GM21526 (cell line): ENCODE results near the gene ACP7.
"Not testable (repeated sequence)": the region's sequence is repeated elsewhere in the genome, so short reads cannot be mapped to it uniquely, and the experiment has no call there.

ENCODE experiments used
- ATAC-seq: cut with Tn5 transposase; IDR thresholded peaks from one replicate; pipeline ENCODE4 v1.9.1; 2021; ENCODE audit warnings: moderate library complexity; ENCODE audit not compliant: unreplicated experiment, low FRiP score

ACP7 gene

DNA sequence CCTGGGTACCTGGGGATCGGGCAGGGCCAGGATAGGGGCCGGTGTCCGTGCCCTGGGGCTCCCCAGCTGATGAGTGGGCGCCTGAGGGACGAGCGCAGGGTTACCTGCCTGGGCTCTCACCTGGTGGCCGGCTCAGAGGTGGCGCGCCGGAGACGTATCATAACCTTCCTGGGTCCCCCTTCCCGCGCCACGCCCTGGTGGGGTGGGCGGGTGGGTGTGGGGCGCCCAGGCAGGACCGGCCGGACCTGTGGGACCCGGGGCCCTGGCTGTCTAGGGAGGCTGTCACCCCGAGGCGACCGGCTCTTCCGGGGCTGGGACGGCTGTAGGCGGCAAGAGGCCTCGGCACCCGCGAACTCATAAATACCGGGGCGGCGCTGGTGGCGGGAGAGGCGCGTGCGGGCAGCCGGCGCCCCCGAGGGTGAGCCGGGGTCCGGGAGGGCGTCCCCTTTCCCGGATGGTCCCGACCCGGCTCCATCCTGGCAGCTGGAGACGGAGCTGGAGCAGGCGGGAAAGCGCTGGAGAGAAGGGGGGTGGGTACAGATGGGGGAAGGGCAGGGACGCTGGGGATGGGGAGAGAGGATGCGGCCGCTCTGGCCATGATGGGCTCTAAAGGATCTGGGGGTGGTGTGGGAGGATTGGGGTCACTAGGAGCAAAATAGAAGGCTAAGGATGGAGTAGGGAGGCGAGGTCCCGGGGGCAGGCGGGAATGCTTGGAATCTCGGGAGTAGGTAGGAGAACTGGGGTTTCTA is at the start of gene ACP7:
Gene ACP7, plus strand, starts transcription at position 386 of the 749 bp plus-strand sequence. CDS start 902 bp downstream, outside the sequence.
- no peak for ATAC-seq

- ATAC-seq, result no peak
Measured at GRCh38 chr19:39036581-39036980, 47.6 kb upstream of the ACP7 start.

GRCh38 chr19:39037194-39037593 is 47.0 kb upstream of the ACP7 start:
- no peak for ATAC-seq

GRCh38 chr19:39038098-39038497 is 46.1 kb upstream of the ACP7 start:
- ATAC-seq, result no peak

GRCh38 chr19:39045506-39045905 is 38.7 kb upstream of the ACP7 start:
- ATAC-seq, result no peak

DNA sequence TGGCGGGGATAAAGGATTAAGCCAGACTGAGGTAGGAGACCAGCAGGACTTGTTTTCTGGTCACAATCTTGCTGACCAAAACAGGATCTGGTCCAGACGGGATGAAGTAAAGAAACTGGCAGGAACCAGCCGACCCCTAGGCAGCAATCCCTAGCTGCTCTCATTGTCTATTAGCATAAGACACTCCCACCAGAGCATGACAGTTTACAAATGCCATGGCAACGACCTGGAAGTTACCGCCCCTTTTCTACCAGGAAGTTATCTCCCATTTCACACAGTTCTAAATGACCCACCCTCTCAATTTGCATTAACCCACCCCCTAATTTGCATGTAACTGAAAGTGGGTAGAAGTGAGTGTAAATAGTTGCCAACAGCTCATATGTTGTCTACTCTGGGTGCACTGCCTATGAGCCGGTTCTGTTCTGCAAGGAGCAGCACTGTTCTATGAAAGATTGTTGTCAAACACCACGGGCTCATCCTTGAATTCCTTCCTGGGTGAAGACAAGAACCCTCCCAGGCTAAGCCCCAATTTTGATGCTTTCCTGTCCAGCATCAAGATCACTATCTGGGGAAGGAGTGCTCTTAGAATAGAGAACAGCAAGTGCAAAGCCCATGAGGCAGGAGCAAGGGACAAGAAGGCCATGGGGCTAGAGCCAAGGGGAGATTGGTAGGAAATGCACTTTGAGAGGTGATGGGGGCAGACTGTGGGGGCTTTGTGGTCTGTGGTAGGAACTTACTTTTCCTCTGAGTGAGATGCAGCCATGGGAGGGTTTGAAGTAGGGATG is 37.9 kb upstream of the ACP7 start:
- ATAC-seq, result no peak

GRCh38 chr19:39047073-39047472 is 37.1 kb upstream of the ACP7 start:
- no peak for ATAC-seq

DNA sequence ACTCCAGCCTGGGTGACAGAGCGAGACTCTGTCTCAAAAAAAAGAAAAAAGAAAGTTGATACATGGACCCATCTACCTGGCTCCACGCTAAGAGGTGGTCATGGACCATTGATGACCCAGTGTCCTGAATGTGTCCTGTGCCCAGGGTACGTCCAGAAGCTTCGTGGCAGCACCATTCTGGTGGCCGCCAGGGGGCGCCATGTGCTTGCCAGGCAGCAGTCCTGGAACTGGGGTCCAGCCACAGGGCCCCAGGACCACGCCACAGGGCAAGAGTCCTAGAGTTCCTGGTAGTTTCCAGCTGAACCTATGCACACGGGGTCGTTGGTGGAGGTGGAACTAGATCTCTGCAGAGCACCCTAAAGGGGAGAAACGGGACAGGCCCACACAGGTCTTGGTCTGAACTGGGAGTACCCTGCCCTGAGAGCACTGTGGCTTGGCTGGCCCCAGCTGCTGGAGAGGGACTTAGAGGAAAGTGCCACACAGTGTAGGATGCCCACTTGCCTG is 31.9 kb upstream of the ACP7 start:
- no peak for ATAC-seq

DNA sequence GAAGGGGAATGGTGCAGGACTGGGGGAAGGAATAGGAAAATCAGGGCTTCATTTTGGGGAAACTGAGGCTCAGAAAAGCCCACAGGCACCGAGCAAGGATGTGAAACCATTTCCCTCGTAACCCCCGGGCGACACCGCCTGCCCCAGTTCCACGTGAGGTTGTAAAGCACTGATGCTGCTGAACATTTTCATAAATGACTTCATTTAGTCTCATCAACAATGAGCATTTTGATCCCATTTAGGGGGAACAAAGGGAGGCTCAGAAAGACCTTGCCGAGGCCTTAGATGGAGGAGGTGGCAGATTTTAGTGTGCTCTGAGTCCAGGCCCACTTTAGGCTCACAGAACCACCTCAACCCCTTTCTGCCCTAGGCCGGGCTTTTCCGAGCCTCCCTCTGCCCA is 31.3 kb upstream of the ACP7 start:
- no peak for ATAC-seq

DNA sequence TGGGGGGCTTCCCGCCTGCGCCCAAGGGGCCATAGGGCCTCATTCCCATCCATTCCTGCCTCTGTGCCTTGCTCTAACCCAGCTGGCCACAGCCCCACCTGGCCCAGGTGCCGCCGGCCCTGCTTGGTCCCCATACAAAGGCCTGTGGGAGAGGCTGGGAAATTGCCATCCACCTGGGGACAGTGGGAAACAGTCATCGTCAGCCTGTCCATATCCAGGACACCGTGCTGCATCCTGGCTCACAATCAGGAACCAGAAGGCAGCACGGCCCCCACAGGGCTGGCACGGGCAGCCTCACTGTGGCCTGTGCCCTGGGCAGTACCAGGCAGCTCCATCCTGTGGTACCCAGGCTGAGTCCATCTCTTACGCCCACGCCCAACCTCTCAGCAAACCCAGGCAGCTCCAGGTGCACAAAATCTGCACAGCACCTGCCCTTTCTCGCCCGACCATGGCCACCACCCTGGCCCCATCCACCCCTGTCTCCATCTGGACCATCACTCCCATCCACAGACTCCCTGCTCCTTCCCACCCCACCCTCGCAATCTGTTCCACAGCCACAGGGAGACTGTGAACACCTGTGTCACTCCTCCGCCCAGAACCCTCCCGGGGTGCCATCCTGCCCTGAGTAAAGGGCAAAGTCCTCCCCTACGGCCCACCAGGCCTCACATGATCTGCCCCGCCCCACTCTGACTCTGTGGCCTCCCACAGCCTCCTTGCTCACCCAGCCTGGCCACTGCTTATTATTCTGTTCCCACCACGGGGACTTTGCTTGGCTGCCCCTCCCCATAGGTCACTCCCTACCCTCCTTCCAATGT is 30.7 kb upstream of the ACP7 start:
- no peak for ATAC-seq

DNA sequence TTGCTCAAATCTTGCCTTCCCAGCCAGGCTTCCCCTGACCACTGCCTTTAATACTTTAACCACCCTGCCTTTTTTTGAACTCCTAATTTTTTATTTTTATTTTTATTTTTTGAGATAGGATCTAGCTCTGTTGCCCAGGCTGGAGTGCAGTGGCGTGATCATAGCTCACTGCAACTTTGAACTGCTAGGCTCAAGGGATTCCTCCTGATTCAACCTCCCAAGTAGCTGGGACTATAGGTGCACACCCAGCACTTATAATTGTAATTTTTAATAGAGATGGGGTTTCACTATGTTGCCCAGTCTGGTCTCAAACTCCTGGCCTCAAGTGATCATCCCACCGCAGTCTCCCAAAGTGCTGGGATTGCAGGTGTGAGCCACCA is 30.1 kb upstream of the ACP7 start:
- no peak for ATAC-seq

DNA sequence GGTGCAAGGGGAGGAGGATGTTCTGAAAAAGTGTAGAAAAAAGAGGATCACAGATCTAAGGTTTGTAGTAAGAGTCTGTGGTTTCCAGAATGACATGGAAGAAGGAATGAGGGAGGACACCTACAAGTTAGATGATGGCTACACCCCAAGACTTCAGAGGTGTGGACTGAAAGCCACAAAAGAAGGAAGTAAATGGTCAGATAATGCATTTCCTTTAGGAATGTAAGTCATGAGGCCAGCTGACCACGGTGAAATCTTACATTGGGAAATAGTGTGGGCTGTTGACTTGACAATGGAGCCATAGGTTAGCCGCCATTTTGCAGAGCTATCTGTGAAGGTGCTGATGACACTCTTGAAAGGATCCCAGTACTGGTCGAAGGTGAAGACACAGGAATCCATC is 26.6 kb upstream of the ACP7 start:
- ATAC-seq, result no peak

DNA sequence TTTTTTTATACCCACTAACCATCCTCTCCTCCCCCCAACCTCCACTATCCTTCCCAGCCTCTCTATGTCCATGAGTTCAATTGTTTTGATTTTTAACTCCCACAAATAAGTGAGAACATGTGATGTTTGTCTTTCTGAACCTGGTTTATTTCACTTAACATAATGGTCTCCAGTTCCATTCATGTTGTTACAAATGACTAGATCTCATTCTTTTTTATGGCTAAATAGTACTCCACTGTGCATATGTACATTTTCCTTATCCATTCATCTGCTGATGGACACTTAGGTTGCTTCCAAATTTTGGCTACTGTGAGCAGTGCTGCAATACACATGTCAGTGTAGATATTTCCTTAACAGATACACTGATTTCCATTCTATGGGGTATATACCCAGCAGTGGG is 24.9 kb upstream of the ACP7 start:
- no peak for ATAC-seq

GRCh38 chr19:39060171-39060570 is 24.0 kb upstream of the ACP7 start:
- ATAC-seq, result no peak

- ATAC-seq, result no peak
Measured at GRCh38 chr19:39064405-39064804, 19.8 kb upstream of the ACP7 start.

- no peak for ATAC-seq
Measured at GRCh38 chr19:39065928-39066327, 18.2 kb upstream of the ACP7 start.

DNA sequence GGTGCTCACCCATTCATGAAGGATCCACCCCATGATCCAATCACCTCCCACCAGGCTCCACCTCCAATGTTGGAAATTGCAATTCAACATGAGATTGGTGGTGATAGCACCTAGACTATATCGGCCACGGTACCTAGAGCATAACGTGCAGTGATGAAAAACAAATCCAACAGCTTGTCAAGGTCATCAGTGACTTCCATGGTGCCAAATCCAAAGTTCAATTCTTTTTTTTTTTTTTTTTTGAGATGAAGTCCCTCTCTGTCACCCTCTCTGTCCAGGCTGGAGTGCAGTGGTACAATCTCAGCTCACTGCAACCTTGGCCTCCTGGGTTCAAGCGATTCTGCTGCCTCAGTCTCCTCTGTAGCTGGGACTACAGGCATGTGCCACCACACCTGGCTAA is 17.1 kb upstream of the ACP7 start:
- ATAC-seq, result no peak

GRCh38 chr19:39068259-39068658 is 15.9 kb upstream of the ACP7 start:
- ATAC-seq, result not testable (repeated sequence)

GRCh38 chr19:39070888-39071287 is 13.3 kb upstream of the ACP7 start:
- ATAC-seq, result no peak

DNA sequence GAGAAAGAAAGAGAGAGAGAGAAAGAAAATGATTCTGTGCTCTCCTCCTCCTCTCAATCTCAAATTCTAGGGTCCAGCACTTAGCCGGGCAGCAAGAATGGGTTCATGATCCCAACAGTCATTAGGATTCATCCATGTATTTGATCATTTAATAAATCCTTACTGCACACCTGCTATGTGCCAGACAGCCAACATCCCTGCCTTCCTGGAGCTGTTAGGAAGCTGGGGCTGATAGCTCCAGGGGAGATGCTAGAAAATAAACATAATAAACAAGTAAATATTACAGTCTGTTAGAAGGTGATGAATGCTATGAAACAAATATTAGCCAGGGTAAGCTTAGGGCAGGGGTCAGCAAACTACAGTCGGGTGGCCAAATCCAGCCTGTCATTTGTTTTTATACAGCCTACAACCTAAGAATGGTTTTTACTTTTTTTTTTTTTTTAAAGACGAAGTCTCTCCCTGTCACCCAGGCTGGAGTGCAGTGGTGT is 9.9 kb upstream of the ACP7 start:
- ATAC-seq, result no peak

- no peak for ATAC-seq
Measured at GRCh38 chr19:39074942-39075341, 9.2 kb upstream of the ACP7 start.
